Left renal pelvis (tissue), 4 donors: Measurements from ENCODE around the gene MATK. TPM values are rescaled to one million over a fixed set of nuclear protein-coding genes. Genes with fewer than 3 reads are reported as not detected.

Experiments used
- DNase-seq, 4 donors: peaks; one replicate each; pipeline ENCODE4 v3.0.0-alpha.2; 2013; ENCODE audit warnings: low read depth in 4 of 4, low spot score in 3 of 4
- polyA plus RNA-seq, 4 donors: library from polyadenylated mRNA; unstranded; fragments of 120-200 nt; gene quantifications; one replicate each; pipeline ENCODE4 v1.2.1, GENCODE V29; 2013; ENCODE audit not compliant: insufficient read length in 4 of 4

Gene MATK
- polyA plus RNA-seq, 4 donors: 0.57 to 1.6 (median 1.4) TPM

DNA sequence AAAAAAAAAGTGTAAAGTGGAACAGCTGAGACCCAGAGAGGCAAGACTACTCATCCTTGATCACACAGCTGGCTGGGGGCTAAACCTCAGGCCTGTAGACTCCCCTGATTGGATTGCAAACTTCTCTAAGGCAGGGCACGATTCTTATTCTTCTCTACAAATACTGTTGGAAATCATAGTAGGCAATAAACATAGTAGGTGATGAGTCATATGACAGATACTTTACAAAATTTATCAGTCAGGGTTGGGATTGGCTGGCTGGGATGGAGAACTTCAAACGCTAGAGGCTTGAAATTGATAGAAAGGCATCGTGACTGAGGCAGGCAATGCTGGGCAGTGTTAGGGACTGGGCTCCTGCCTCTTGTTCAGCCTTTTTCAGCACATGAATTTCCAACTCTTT, 5.9 kb upstream of the MATK start:
- no peak for DNase-seq

- DNase-seq: no peak
Measured at GRCh38 chr19:3790941-3791340, 4.8 kb upstream of the MATK start.

GRCh38 chr19:3790209-3790734, 4.1 kb upstream of the MATK start:
- DNase-seq: no peak

GRCh38 chr19:3788996-3789778, 3.0 kb upstream of the MATK start:
- DNase-seq: no peak

GRCh38 chr19:3785451-3785937, 687 bp downstream of the MATK start:
- DNase-seq: no peak

DNA sequence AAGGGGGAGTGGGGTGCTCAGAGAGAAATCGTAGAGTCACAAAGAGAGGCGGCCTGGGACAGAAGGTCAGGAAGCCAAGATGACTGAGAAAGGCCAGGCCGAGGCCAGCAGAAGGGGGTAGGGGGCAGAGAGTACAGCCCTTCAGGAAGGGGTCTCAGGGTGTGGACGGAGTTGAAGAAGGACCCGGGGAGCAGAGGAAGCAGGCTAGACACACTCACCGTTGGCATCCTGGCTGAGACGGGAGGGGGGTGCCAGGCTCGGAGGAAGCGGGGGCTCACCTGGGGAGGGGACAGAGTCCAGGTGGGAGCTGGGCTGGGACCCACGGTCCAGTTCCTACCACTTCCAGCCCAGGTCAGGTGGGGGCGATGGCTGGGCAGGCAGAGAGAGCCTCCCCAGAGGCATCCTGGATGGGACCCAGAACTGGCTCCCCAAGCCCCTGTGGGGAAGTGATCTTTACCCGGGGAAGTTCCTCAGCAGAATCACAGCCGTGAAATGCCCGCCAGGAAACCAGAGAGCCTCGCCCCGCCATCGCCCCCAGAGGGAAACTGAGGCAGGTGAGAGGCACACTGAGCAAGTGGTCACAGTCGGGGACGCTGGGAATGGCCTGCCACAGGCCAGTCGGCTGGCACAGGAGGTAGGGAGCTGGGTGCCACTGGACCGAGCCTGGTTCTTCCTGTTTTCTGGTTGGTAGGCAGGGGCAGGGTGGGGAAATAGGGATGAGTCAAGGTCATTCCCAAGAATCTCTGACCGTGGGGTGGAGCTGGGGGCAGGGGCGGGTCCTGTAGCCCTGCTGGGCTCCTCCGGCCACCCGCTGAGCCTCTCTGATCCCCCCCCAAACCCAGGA, 1.4 kb downstream of the MATK start:
- no peak for DNase-seq

DNA sequence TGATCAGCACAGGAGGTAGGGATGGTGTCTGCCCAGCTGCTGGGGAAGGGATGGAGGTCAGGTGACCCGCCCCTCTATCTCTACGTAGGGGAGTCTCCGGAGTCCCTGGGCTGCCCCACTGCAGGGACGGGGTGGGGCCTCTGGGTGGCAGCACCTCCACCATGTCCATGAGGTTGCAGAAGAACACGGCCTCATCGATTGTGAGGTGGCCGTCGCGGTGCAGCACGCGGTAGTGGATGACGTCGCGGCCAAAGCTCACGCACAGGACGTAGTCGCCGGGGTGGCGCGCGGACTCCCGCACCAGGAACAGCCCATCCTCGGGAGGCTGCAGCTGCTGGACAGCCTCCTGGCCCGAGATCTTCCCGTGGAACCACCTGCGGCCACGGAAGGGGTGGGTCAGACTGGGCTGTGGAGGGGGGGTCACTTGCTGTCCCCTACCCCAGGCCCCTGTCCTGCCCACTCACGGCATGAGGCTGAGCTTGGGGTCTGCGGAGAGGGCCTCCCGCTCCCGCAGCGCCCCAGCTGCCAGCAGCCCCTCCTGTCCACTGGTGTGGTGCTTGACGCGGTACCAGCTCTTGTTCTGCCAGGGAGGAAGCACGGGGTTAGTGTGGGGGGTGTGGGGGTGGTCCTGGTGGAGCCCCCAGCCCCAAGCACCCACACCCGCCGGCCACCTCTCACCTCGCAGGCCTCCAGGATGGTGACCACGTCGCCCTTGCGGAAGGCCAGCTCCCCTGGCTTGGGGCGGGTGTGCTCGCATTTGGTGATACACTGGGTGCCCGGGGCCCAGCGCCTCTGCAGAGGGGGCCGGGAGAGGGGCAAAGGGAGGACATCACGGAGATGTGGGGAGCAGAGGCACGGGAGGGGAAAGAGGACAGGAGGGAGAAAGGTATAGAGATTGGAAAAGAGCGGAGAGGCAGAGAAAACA, 2.3 kb downstream of the MATK start:
- no peak for DNase-seq

GRCh38 chr19:3782903-3783302, 3.3 kb downstream of the MATK start:
- no peak for DNase-seq

DNA sequence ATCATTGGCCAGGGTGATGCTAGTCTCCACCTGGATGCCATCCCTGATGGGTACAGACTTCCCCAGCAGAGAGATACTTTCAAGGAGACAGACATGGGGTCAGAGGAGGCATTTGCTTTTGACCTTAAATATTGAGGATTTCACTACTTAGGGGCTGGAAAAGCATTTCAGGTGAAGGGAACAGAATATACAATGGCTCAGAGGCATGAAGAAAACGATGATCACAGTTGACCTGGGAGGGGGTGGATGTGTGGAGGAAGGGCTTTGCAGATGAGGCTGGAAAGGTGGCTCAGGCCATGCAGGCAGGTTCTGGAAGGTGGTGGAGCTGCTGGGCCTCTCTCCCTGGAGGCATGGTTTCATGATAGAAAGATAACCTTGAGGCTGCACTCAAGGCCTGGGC, 3.9 kb downstream of the MATK start:
- no peak for DNase-seq

DNA sequence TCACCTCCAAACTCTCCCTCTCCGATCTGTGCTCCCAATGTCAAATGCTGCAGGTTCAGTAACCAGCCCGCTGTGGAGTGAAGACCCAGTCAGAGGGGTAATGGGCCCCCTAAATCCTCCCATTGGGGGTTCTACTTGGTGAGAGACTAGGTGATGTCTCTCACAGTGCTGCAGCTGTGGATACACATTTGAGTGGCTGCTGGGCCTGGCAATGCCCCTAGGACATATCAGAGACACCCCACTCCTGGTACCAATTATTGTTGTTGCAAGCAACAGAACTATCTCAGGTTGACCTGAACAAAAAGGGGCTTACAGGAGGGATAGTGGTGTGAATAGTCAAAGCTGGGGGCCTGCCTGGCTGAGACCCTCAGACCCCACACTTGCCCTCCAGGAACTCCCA, 4.6 kb downstream of the MATK start:
- no peak for DNase-seq

DNA sequence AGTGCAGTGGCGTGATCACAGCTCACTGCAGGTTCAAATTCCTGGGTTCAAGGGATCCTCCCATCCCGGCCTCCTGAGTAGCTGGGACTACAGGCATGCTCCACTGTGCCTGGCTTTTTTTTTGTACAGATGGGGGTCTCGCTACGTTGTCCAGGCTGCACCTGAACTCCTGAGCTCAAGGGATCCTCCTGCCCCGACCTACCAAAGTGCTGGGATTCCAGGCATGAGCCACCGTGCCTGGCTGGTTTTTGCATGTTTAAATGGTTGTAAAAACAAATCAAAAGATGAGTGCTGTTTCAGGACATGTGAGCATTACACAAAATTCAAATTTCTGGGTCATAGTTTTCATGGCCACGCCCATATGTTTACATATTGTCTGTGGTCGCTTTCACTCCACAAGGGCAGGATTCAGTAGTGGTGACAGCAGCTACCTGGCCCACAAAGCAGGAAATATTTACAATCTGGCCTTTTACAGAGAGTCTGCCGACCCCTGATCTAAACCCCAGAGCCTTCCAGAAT, 5.3 kb downstream of the MATK start:
- no peak for DNase-seq

- DNase-seq: no peak
Measured at GRCh38 chr19:3778899-3779723, 7.1 kb downstream of the MATK start.

GRCh38 chr19:3778104-3778867, 7.9 kb downstream of the MATK start:
- no peak for DNase-seq

DNA sequence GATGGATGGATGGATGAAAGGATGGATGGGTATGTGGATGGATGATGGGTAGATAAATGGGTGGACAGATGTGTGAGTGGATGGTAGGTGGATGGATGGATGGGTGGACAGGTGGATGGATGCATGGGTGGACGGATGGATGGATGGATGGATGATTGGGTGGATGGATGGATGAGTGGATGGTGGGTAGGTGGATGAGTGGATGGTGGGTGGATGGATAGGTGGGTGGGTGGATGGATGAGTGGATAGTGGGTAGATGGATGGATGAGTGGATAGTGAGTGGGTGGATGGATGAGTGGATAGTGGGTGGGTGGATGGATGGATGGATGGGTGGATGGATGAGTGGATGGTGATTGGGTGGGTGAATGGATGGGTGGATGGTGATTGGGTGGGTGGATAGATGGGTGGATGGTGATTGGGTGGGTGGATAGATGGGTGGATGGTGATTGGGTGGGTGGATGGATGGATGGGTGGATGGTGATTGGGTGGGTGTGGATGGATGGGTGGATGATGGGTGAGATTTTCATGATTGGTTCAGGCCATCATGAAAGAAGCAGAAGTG, 9.6 kb downstream of the MATK start:
- no peak for DNase-seq

DNA sequence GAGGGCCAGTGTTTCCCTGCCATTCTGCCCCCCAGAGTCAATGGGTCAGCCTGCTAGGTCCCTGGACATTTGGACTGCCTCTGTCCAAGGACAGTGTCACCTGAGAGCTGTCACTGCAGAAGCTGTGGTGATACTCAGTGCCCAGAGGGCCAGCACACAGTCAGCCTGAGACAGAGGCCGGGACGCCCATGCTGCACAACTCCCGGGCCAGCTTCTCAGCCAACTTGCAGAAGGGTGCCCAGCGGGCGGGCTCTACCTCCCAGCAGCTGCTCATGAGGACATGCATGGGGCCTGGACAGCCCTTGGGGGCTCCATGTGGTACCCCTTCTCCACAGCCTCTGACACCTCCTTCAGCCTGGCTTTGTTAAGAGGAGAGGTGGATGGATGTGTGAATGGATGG, 10.3 kb downstream of the MATK start:
- no peak for DNase-seq

- no peak for DNase-seq
Measured at GRCh38 chr19:3775374-3775711, 10.8 kb downstream of the MATK start.

- no peak for DNase-seq
Measured at GRCh38 chr19:3774621-3775373, 11.4 kb downstream of the MATK start.
